Fibroblast of peridontal ligament (primary cell): ENCODE data around the gene WWTR1.

ENCODE experiments used
- DNase-seq: peaks from one replicate; pipeline ENCODE4 v3.0.0-alpha.2; 2010; ENCODE audit errors: extremely low read depth

The WWTR1 gene

GRCh38 chr3:149593418-149594160, 64.2 kb downstream of the WWTR1 start:
- DNase-seq = no peak

- DNase-seq = peak; percentile 84
Observed at GRCh38 chr3:149592758-149593240, 65.0 kb downstream of the WWTR1 start.

- no peak for DNase-seq
Observed at GRCh38 chr3:149590691-149591441, 67.0 kb downstream of the WWTR1 start.

GRCh38 chr3:149589332-149589731, 68.5 kb downstream of the WWTR1 start:
- DNase-seq = peak; percentile 73

- no peak for DNase-seq
Observed at GRCh38 chr3:149588909-149589308, 68.9 kb downstream of the WWTR1 start.

- no peak for DNase-seq
Observed at GRCh38 chr3:149587383-149587782, 70.4 kb downstream of the WWTR1 start.

GRCh38 chr3:149586871-149587270, 71.0 kb downstream of the WWTR1 start:
- DNase-seq = no peak

- no peak for DNase-seq
Observed at GRCh38 chr3:149585401-149585726, 72.5 kb downstream of the WWTR1 start.

GRCh38 chr3:149583921-149584635, 73.7 kb downstream of the WWTR1 start:
- no peak for DNase-seq

- DNase-seq = no peak
Observed at GRCh38 chr3:149582395-149582794, 75.4 kb downstream of the WWTR1 start.

GRCh38 chr3:149581681-149582370, 76.0 kb downstream of the WWTR1 start:
- peak; percentile 85 for DNase-seq

- no peak for DNase-seq
Observed at GRCh38 chr3:149581248-149581647, 76.6 kb downstream of the WWTR1 start.

- DNase-seq = peak; percentile 85
Observed at GRCh38 chr3:149579838-149580542, 77.8 kb downstream of the WWTR1 start.

GRCh38 chr3:149579161-149579560, 78.7 kb downstream of the WWTR1 start:
- no peak for DNase-seq

GRCh38 chr3:149577801-149578200, 80.0 kb downstream of the WWTR1 start:
- DNase-seq = no peak

- DNase-seq = peak; percentile 99
Observed at GRCh38 chr3:149575961-149576564, 81.8 kb downstream of the WWTR1 start.

GRCh38 chr3:149575213-149575960, 82.4 kb downstream of the WWTR1 start:
- peak; percentile 87 for DNase-seq

GRCh38 chr3:149572796-149573414, 84.9 kb downstream of the WWTR1 start:
- DNase-seq = peak; percentile 80

- DNase-seq = no peak
Observed at GRCh38 chr3:149571381-149571780, 86.4 kb downstream of the WWTR1 start.

- DNase-seq = no peak
Observed at GRCh38 chr3:149570016-149570415, 87.8 kb downstream of the WWTR1 start.
